Endodermal cell (in vitro differentiated cells): ENCODE data around the gene NPAS3. TPM values are rescaled to one million over a fixed set of nuclear protein-coding genes. Genes with fewer than 3 reads are reported as not detected.

ENCODE experiments used
- DNase-seq: peaks from one replicate; pipeline ENCODE4 v3.0.0-alpha.2; 2017
- H3K27ac ChIP-seq: 2 replicates; pipeline ENCODE4 v1.5.1; 2013; ENCODE audit warnings: mild to moderate bottlenecking, low read depth, low read length, moderate library complexity
- H3K27me3 ChIP-seq: 2 replicates; pipeline ENCODE4 v1.6.1; 2013; ENCODE audit warnings: mild to moderate bottlenecking, low read length, moderate library complexity; ENCODE audit not compliant: insufficient read depth, control insufficient read depth, poor library complexity, severe bottlenecking
- H3K36me3 ChIP-seq: 2 replicates; pipeline ENCODE4 v1.7.0; 2013; ENCODE audit warnings: mild to moderate bottlenecking, low read length, moderate library complexity; ENCODE audit not compliant: control insufficient read depth, insufficient read depth
- H3K4me1 ChIP-seq: one replicate; pipeline ENCODE4 v1.7.0; 2013; ENCODE audit warnings: low read length; ENCODE audit not compliant: control insufficient read depth, insufficient read depth
- H3K4me3 ChIP-seq: 2 replicates; pipeline ENCODE4 v1.5.1; 2013; ENCODE audit warnings: mild to moderate bottlenecking, low read length, moderate library complexity
- H3K9ac ChIP-seq: 2 replicates; pipeline ENCODE4 v1.6.1; 2013; ENCODE audit warnings: mild to moderate bottlenecking, low read length, moderate library complexity; ENCODE audit not compliant: poor library complexity, severe bottlenecking; ENCODE audit errors: extremely low read depth
- H3K9me3 ChIP-seq: 2 replicates; pipeline ENCODE4 v1.6.1; 2013; ENCODE audit warnings: mild to moderate bottlenecking, low read length, moderate library complexity; ENCODE audit not compliant: control insufficient read depth
- H3K27ac Mint-ChIP-seq: 2 replicates; pipeline ENCODE4 v1.8.0; 2020; ENCODE audit warnings: mixed read lengths
- H3K27me3 Mint-ChIP-seq: 2 replicates; pipeline ENCODE4 v1.8.0; 2021; ENCODE audit warnings: mild to moderate bottlenecking, mixed read lengths; ENCODE audit not compliant: insufficient read depth
- H3K36me3 Mint-ChIP-seq: 2 replicates; pipeline ENCODE4 v1.8.0; 2020; ENCODE audit warnings: low read depth, mixed read lengths
- H3K4me1 Mint-ChIP-seq: 2 replicates; pipeline ENCODE4 v1.8.0; 2020; ENCODE audit warnings: mixed read lengths
- H3K4me3 Mint-ChIP-seq: 2 replicates; pipeline ENCODE4 v1.8.0; 2020; ENCODE audit warnings: mild to moderate bottlenecking, moderate library complexity, mixed read lengths
- H3K9me3 Mint-ChIP-seq: 2 replicates; pipeline ENCODE4 v1.8.0; 2020; ENCODE audit warnings: mild to moderate bottlenecking, mixed read lengths
- WGBS, 2 experiments: methylation state at CpG; one replicate each; pipeline versions ENCODE4 v1.1.5 to v1.1.7; 2013; ENCODE audit warnings: missing lambda C conversion rate in 2 of 2, mixed read lengths in 1 of 2; ENCODE audit not compliant: insufficient coverage in 1 of 2, insufficient read length in 1 of 2; 5-methylcytosine and 5-hydroxymethylcytosine counted together
- total RNA-seq, 2 donors: library from RNA; stranded (reverse); fragmentation: NEBNext Ultra II Directional in 1 of 2; extraction: Animal tissue kit (Norgen Biotek cat#: 25700) in 1 of 2; gene quantifications; 2 replicates in 1 of 2; 3 replicates in 1 of 2; pipeline ENCODE4 v1.2.1, GENCODE V29; 2021
- TF ChIP-seq, protein P1 (sequence below): fragments of 200-600 bp; sonication (generic); conservative IDR thresholded peaks from 2 replicates; pipeline ENCODE4 v1.5.0; 2021; ENCODE audit warnings: antibody characterized with exemption, mild to moderate bottlenecking

The NPAS3 gene
- total RNA-seq, 2 donors from 2014 or later = 1.4 to 1.6 TPM

GRCh38 chr14:33670235-33670634 is 731.6 kb downstream of the NPAS3 start:
- DNase-seq = no peak
- TF ChIP-seq, protein P1, sequence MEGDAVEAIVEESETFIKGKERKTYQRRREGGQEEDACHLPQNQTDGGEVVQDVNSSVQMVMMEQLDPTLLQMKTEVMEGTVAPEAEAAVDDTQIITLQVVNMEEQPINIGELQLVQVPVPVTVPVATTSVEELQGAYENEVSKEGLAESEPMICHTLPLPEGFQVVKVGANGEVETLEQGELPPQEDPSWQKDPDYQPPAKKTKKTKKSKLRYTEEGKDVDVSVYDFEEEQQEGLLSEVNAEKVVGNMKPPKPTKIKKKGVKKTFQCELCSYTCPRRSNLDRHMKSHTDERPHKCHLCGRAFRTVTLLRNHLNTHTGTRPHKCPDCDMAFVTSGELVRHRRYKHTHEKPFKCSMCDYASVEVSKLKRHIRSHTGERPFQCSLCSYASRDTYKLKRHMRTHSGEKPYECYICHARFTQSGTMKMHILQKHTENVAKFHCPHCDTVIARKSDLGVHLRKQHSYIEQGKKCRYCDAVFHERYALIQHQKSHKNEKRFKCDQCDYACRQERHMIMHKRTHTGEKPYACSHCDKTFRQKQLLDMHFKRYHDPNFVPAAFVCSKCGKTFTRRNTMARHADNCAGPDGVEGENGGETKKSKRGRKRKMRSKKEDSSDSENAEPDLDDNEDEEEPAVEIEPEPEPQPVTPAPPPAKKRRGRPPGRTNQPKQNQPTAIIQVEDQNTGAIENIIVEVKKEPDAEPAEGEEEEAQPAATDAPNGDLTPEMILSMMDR = no peak
- no peaks in the 10 kb centered on the region for H3K27me3 ChIP-seq
- Mint-ChIP-seq H3K27ac (no peak overlapping the region), H3K9me3 (no peaks in the 10 kb centered on the region), H3K27me3 (no peaks in the 10 kb centered on the region), H3K36me3 (no peaks in the 10 kb centered on the region), H3K4me1 (no peaks in the 10 kb centered on the region), H3K4me3 (no peak overlapping the region)
- H3K4me1 ChIP-seq = no peaks in the 10 kb centered on the region
- WGBS, 2 experiments = 92 to 94% methylated on average over 4 of the region's 5 CpGs
- no peak overlapping the region for H3K27ac ChIP-seq
- H3K36me3 ChIP-seq = no peaks in the 10 kb centered on the region
- H3K4me3 ChIP-seq = no peak overlapping the region
- H3K9ac ChIP-seq = no peak overlapping the region
- H3K9me3 ChIP-seq = no peaks in the 10 kb centered on the region

GRCh38 chr14:33671556-33671955 is 732.9 kb downstream of the NPAS3 start:
- Mint-ChIP-seq H3K9me3 (no peaks in the 10 kb centered on the region), H3K27ac (no peak overlapping the region), H3K36me3 (no peaks in the 10 kb centered on the region), H3K4me3 (no peak overlapping the region), H3K27me3 (no peaks in the 10 kb centered on the region), H3K4me1 (peaks cover 4% of the 10 kb centered on the region)
- Histone ChIP-seq H3K27me3 (no peaks in the 10 kb centered on the region), H3K9ac (no peak overlapping the region), H3K4me1 (no peaks in the 10 kb centered on the region), H3K9me3 (no peaks in the 10 kb centered on the region), H3K27ac (no peak overlapping the region), H3K4me3 (no peak overlapping the region), H3K36me3 (no peaks in the 10 kb centered on the region)
- 71 to 100% methylated on average over 1 of the region's 1 CpG for WGBS, 2 experiments
- DNase-seq = no peak
- TF ChIP-seq, protein P1 = no peak

DNA sequence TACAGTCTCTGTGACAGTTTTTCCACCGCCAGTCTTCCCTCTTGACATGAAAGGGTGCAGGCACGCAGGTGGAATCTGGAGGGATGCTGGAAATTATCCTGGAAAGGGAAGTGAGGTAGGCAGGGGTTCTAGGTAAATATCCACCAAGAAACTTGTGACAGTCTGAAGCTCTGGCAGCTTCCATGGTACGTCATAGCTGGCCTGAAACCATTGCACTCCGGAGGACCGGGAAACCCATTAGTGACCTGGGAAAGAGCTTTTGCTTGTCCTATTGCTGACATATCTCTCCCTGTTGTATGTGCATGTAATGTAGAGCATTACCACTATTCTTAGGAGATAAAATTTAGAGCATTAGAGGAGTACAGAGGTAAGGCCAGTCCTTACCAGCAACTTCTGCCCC is 736.2 kb downstream of the NPAS3 start:
- no peaks in the 10 kb centered on the region for H3K9me3 Mint-ChIP-seq
- DNase-seq = no peak
- Histone ChIP-seq H3K27me3 (no peaks in the 10 kb centered on the region), H3K9ac (no peak overlapping the region), H3K36me3 (no peaks in the 10 kb centered on the region), H3K4me1 (no peaks in the 10 kb centered on the region), H3K4me3 (no peak overlapping the region), H3K9me3 (no peaks in the 10 kb centered on the region), H3K27ac (no peak overlapping the region)
- H3K4me3 Mint-ChIP-seq = no peak overlapping the region
- no peak overlapping the region for H3K27ac Mint-ChIP-seq
- WGBS, 2 experiments = 89 to 93% methylated on average over 4 to 5 of the region's 5 CpGs
- no peaks in the 10 kb centered on the region for H3K27me3 Mint-ChIP-seq
- TF ChIP-seq, protein P1 = no peak
- H3K36me3 Mint-ChIP-seq = no peaks in the 10 kb centered on the region
- peaks cover 4% of the 10 kb centered on the region for H3K4me1 Mint-ChIP-seq
